SK-N-SH (cell line): Measurements from ENCODE around the gene KRT9. TPM values are rescaled to one million over a fixed set of nuclear protein-coding genes. Genes with fewer than 3 reads are reported as not detected.

Source experiments
- CTCF ChIA-PET: fragments of 300-600, 350-600 bp; formaldehyde crosslinking; extraction: SDS; loops from one replicate; lab custom pipeline; 2021; lab: Yijun Ruan, JAX
- POLR2A ChIA-PET: fragments of 350-600 bp; sonication (Branson Sonifier 250); formaldehyde crosslinking; extraction: SDS; loops from one replicate; lab custom pipeline; 2020; ENCODE audit warnings: antibody characterized with exemption, inconsistent platforms; lab: Yijun Ruan, JAX
- DNase-seq: peaks from one replicate; pipeline ENCODE4 v3.0.0; 2012
- H2AFZ ChIP-seq: fragments of 200-600 bp; sonication (generic); 2 replicates; pipeline ENCODE4 v1.8.1; 2016; ENCODE audit warnings: antibody characterized with exemption, mild to moderate bottlenecking, low read depth
- H3F3A ChIP-seq: fragments of 200-600 bp; sonication (generic); replicated peaks from 2 replicates; pipeline ENCODE3; 2016; ENCODE audit warnings: antibody characterized with exemption, mild to moderate bottlenecking; ENCODE audit not compliant: insufficient read depth
- H3K27ac ChIP-seq, 2 experiments: fragments of 200-500 bp in 1 of 2; fragments of 200-600 bp in 1 of 2; sonication (Bioruptor generic) in 1 of 2; sonication (generic), shearing (Covaris generic) in 1 of 2; 2 replicates each; pipeline versions ENCODE4 v1.5.1 to v1.6.1; 2014 to 2016; ENCODE audit warnings: low read depth in 2 of 2, inconsistent platforms in 1 of 2, low read length in 1 of 2, mild to moderate bottlenecking in 1 of 2, mixed read lengths in 1 of 2
- H3K27me3 ChIP-seq: fragments of 200-600 bp; sonication (generic), shearing (Covaris generic); 2 replicates; pipeline ENCODE4 v1.6.1; 2016; ENCODE audit warnings: mixed run types; ENCODE audit not compliant: insufficient read depth
- H3K36me3 ChIP-seq, 2 experiments: fragments of 200-500 bp in 1 of 2; fragments of 200-600 bp in 1 of 2; sonication (Bioruptor generic) in 1 of 2; sonication (generic) in 1 of 2; replicated peaks in 1 of 2; 2 replicates each; pipeline versions ENCODE3 to v1.5.1; 2014 to 2016; ENCODE audit warnings: low read length in 1 of 2, mild to moderate bottlenecking in 1 of 2; ENCODE audit not compliant: insufficient read depth in 2 of 2, control insufficient read depth in 1 of 2
- H3K4me1 ChIP-seq, 2 experiments: fragments of 200-500 bp in 1 of 2; fragments of 200-600 bp in 1 of 2; sonication (Bioruptor generic) in 1 of 2; sonication (generic), shearing (Covaris generic) in 1 of 2; 2 replicates each; pipeline versions ENCODE4 v1.5.1 to v1.6.1; 2014 to 2016; ENCODE audit warnings: low read depth in 1 of 2, low read length in 1 of 2, mixed run types in 1 of 2; ENCODE audit not compliant: insufficient read depth in 2 of 2, control insufficient read depth in 1 of 2
- H3K4me2 ChIP-seq: fragments of 200-600 bp; sonication (generic), shearing (Covaris generic); 2 replicates; pipeline ENCODE4 v1.6.1; 2017; ENCODE audit warnings: mixed run types
- H3K4me3 ChIP-seq, 2 experiments: fragments of 200-500 bp in 1 of 2; fragments of 200-600 bp in 1 of 2; sonication (Bioruptor generic) in 1 of 2; sonication (generic), shearing (Covaris generic) in 1 of 2; 2 replicates each; pipeline versions ENCODE4 v1.5.1 to v1.8.1; 2014 to 2016; ENCODE audit warnings: low read depth in 2 of 2, inconsistent platforms in 1 of 2, low read length in 1 of 2, mild to moderate bottlenecking in 1 of 2, mixed read lengths in 1 of 2, moderate library complexity in 1 of 2
- H3K79me2 ChIP-seq: fragments of 200-600 bp; sonication (generic); 2 replicates; pipeline ENCODE4 v1.8.1; 2017; ENCODE audit warnings: mild to moderate bottlenecking; ENCODE audit not compliant: insufficient read depth
- H3K9ac ChIP-seq: fragments of 200-600 bp; sonication (generic); 2 replicates; pipeline ENCODE4 v1.6.1; 2017; ENCODE audit warnings: mixed run types
- H3K9me2 ChIP-seq: fragments of 200-600 bp; sonication (generic); 2 replicates; pipeline ENCODE4 v1.6.1; 2017; ENCODE audit warnings: mixed run types
- H3K9me3 ChIP-seq: fragments of 200-600 bp; sonication (generic); 2 replicates; pipeline ENCODE4 v1.6.1; 2017; ENCODE audit warnings: mixed run types, mild to moderate bottlenecking, moderate library complexity
- H4K20me1 ChIP-seq: fragments of 200-600 bp; sonication (generic); 2 replicates; pipeline ENCODE4 v1.6.1; 2017; ENCODE audit warnings: mild to moderate bottlenecking, mixed run types; ENCODE audit not compliant: insufficient read depth
- ELF1 ChIP-seq: IDR thresholded peaks from 2 replicates; pipeline ENCODE4 v1.4.0; 2012
- EZH2phosphoT487 ChIP-seq: fragments of 200-600 bp; sonication (generic); IDR thresholded peaks from 2 replicates; pipeline ENCODE4 v1.6.1; 2017; ENCODE audit warnings: low read depth, mixed run types, mild to moderate bottlenecking, antibody characterized with exemption, moderate library complexity, borderline replicate concordance
- FOSL2 ChIP-seq: IDR thresholded peaks from 2 replicates; pipeline ENCODE4 v1.4.0; 2012; ENCODE audit warnings: low read depth, mild to moderate bottlenecking, moderate library complexity, borderline replicate concordance
- FOXJ3 ChIP-seq: sonication (generic); formaldehyde crosslinking; IDR thresholded peaks from 2 replicates; pipeline ENCODE4 v1.5.1; 2020; ENCODE audit warnings: mild to moderate bottlenecking, missing genetic modification reagents
- FOXM1 ChIP-seq: IDR thresholded peaks from 2 replicates; pipeline ENCODE4 v1.4.0; 2012; ENCODE audit warnings: low read depth, mild to moderate bottlenecking
- GABPA ChIP-seq: IDR thresholded peaks from 2 replicates; pipeline ENCODE4 v1.4.0; 2012; ENCODE audit warnings: low read depth, mild to moderate bottlenecking
- JUND ChIP-seq: IDR thresholded peaks from 2 replicates; pipeline ENCODE4 v1.4.0; 2012
- MAX ChIP-seq: IDR thresholded peaks from 2 replicates; pipeline ENCODE4 v1.4.0; 2012; ENCODE audit warnings: low read depth
- MEF2A ChIP-seq: IDR thresholded peaks from 2 replicates; pipeline ENCODE4 v1.4.0; 2012; ENCODE audit warnings: low read depth, borderline replicate concordance
- MXI1 ChIP-seq: IDR thresholded peaks from 2 replicates; pipeline ENCODE4 v1.6.1; 2012; ENCODE audit warnings: mild to moderate bottlenecking, low read depth, low read length, improper control_type of control experiment
- NRF1 ChIP-seq: IDR thresholded peaks from 2 replicates; pipeline ENCODE4 v1.6.1; 2012; ENCODE audit warnings: low read depth, mild to moderate bottlenecking, low read length
- POLR2AphosphoS5 ChIP-seq: IDR thresholded peaks from 2 replicates; pipeline ENCODE4 v1.6.1; 2012; ENCODE audit warnings: low read depth, low read length
- RAD21 ChIP-seq: IDR thresholded peaks from 2 replicates; pipeline ENCODE4 v1.6.1; 2012; ENCODE audit warnings: mild to moderate bottlenecking, low read length
- RCOR1 ChIP-seq: fragments of 150-350 bp; IDR thresholded peaks from 2 replicates; pipeline ENCODE4 v1.6.1; 2017; ENCODE audit warnings: antibody characterized with exemption, low read length
- RXRA ChIP-seq: IDR thresholded peaks from 2 replicates; pipeline ENCODE4 v1.4.0; 2012; ENCODE audit warnings: low read depth, mild to moderate bottlenecking, borderline replicate concordance
- SIN3A ChIP-seq: IDR thresholded peaks from 2 replicates; pipeline ENCODE4 v1.6.1; 2012; ENCODE audit warnings: low read depth, mild to moderate bottlenecking, low read length, moderate library complexity, borderline replicate concordance
- SMC3 ChIP-seq: IDR thresholded peaks from 2 replicates; pipeline ENCODE4 v1.6.1; 2012; ENCODE audit warnings: low read depth, low read length, improper control_type of control experiment
- TAF1 ChIP-seq: IDR thresholded peaks from 2 replicates; pipeline ENCODE4 v1.6.1; 2012; ENCODE audit warnings: low read depth, mild to moderate bottlenecking, low read length, moderate library complexity, borderline replicate concordance
- TCF12 ChIP-seq: IDR thresholded peaks from 2 replicates; pipeline ENCODE4 v1.4.0; 2012
- USF2 ChIP-seq: fragments of 150-350 bp; IDR thresholded peaks from 2 replicates; pipeline ENCODE4 v1.6.1; 2017; ENCODE audit warnings: antibody characterized with exemption, low read length, low read depth, borderline replicate concordance
- YY1 ChIP-seq: IDR thresholded peaks from 2 replicates; pipeline ENCODE4 v1.4.0; 2012; ENCODE audit warnings: low read depth, mild to moderate bottlenecking
- WGBS: methylation state at CpG from one replicate; pipeline ENCODE4 v1.1.6; 2017; ENCODE audit warnings: low lambda C conversion rate; 5-methylcytosine and 5-hydroxymethylcytosine counted together
- polyA plus RNA-seq, 3 experiments: library from polyadenylated mRNA; depleted of rRNA; stranded (reverse); fragments of >200 nt; gene quantifications; 2 replicates each; pipeline ENCODE4 v1.2.3, GENCODE V29; 2012
- TF ChIP-seq, protein P1 (sequence below): IDR thresholded peaks from 2 replicates; pipeline ENCODE4 v1.4.0; 2012; ENCODE audit warnings: low read depth, borderline replicate concordance
- TF ChIP-seq, protein P2 (sequence below): IDR thresholded peaks from 2 replicates; pipeline ENCODE4; 2012

KRT9 gene
- polyA plus RNA-seq, 1 of the 3 experiments (the other 2 are of a cell fraction): not detected

DNA sequence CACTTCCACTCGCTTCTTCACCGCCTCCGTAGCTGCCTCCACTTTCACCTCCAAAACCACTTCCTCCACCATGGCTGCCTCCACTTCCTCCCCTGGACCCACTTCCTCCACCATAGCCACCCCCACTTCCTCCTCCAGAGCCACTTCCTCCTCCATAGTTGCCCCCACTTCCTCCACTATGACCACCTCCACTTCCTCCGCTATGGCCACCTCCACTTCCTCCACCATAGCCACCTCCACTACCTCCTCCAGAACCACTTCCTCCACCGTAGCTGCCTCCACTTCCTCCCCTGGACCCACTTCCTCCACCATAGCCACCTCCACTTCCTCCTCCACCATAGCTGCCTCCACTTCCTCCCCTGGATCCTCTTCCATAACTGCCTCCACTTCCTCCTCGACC lies 4.5 kb downstream of the KRT9 start (continued):
- TF ChIP-seq TAF1: no peak

DNA sequence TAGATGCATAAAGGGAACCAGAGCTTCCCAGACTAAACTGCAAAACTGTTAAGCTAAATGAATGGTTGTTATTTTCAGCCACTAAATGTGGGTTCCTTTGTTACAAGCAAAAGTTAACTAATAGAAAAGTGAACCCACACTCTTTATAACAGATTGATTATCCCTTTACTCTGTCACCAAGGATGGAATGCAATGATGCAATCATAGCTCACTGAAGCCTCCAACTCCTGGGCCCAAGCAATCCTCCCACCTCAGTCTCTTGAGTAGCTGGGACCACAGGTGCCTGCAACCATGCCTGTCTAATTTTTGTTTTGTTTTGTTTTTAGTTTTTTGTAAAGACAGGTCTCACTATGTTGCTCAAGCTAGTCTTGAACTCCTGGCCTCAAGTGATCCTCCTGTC lies 6.5 kb downstream of the KRT9 start:
- Histone ChIP-seq H3K9me2 (no peaks in the 10 kb centered on the region), H3K9me3 (no peaks in the 10 kb centered on the region), H3K27ac (no peak overlapping the region), H3K79me2 (no peaks in the 10 kb centered on the region), H4K20me1 (no peaks in the 10 kb centered on the region), H3K4me3 (no peak overlapping the region), H2AFZ (no peak overlapping the region), H3K4me1 (no peaks in the 10 kb centered on the region), H3K9ac (no peak overlapping the region), H3F3A (no peaks in the 10 kb centered on the region), H3K27me3 (peaks cover 35% of the 10 kb centered on the region; the same call in 1 of the 2 replicates), H3K36me3 (no peaks in the 10 kb centered on the region), H3K4me2 (no peak overlapping the region)
- POLR2A ChIA-PET: no interaction called here
- no peak for DNase-seq
- CTCF ChIA-PET: interaction anchor here (0.9 to 9.0 kb wide), 8 partner anchors 11 to 98 kb away, joined by 3 to 62 read pairs (median 4); no protein-coding TSS in a partner anchor
- TF ChIP-seq RCOR1 (no peak), RAD21 (no peak), TCF12 (no peak), RXRA (no peak), USF2 (no peak), ELF1 (no peak), MXI1 (no peak), NRF1 (no peak)

- Histone ChIP-seq H3K79me2 (no peaks in the 10 kb centered on the region), H3F3A (no peaks in the 10 kb centered on the region), H3K36me3 (no peaks in the 10 kb centered on the region), H3K9ac (no peak overlapping the region), H3K27ac (no peak overlapping the region), H2AFZ (no peak overlapping the region), H3K4me1 (no peaks in the 10 kb centered on the region), H4K20me1 (no peaks in the 10 kb centered on the region), H3K4me2 (no peak overlapping the region), H3K27me3 (peaks cover 34% of the 10 kb centered on the region; the same call in 1 of the 2 replicates), H3K4me3 (no peak overlapping the region), H3K9me2 (no peaks in the 10 kb centered on the region), H3K9me3 (no peaks in the 10 kb centered on the region)
- WGBS: 23% methylated on average over 3 of the region's 3 CpGs
- ChIA-PET POLR2A (no interaction called here), CTCF (interaction anchor here (1.3 to 25.5 kb wide), 5 partner anchors 15 to 99 kb away, joined by 5 to 646 read pairs (median 15); no protein-coding TSS in a partner anchor)
- DNase-seq: no peak
- TF ChIP-seq NRF1 (no peak), EZH2phosphoT487 (no peak), USF2 (no peak), MXI1 (no peak), FOXJ3 (no peak), JUND (no peak), SMC3 (no peak), YY1 (no peak), SIN3A (no peak), FOSL2 (no peak), GABPA (no peak), MAX (no peak), RXRA (no peak), MEF2A (no peak), FOXM1 (no peak), POLR2AphosphoS5 (no peak)
- TF ChIP-seq, protein P1, sequence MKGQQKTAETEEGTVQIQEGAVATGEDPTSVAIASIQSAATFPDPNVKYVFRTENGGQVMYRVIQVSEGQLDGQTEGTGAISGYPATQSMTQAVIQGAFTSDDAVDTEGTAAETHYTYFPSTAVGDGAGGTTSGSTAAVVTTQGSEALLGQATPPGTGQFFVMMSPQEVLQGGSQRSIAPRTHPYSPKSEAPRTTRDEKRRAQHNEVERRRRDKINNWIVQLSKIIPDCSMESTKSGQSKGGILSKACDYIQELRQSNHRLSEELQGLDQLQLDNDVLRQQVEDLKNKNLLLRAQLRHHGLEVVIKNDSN: no peak
- TF ChIP-seq, protein P2, sequence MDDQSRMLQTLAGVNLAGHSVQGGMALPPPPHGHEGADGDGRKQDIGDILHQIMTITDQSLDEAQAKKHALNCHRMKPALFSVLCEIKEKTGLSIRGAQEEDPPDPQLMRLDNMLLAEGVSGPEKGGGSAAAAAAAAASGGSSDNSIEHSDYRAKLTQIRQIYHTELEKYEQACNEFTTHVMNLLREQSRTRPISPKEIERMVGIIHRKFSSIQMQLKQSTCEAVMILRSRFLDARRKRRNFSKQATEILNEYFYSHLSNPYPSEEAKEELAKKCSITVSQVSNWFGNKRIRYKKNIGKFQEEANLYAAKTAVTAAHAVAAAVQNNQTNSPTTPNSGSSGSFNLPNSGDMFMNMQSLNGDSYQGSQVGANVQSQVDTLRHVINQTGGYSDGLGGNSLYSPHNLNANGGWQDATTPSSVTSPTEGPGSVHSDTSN: no peak
Measured at GRCh38 chr17:41563607-41564170, 8.2 kb downstream of the KRT9 start.
